HuH-7.5 (cell line): ENCODE measurements around the gene BSND.

ENCODE experiments used
- DNase-seq: peaks from one replicate; pipeline ENCODE4 v3.0.0; 2011; ENCODE audit warnings: low spot score

The BSND gene

DNA sequence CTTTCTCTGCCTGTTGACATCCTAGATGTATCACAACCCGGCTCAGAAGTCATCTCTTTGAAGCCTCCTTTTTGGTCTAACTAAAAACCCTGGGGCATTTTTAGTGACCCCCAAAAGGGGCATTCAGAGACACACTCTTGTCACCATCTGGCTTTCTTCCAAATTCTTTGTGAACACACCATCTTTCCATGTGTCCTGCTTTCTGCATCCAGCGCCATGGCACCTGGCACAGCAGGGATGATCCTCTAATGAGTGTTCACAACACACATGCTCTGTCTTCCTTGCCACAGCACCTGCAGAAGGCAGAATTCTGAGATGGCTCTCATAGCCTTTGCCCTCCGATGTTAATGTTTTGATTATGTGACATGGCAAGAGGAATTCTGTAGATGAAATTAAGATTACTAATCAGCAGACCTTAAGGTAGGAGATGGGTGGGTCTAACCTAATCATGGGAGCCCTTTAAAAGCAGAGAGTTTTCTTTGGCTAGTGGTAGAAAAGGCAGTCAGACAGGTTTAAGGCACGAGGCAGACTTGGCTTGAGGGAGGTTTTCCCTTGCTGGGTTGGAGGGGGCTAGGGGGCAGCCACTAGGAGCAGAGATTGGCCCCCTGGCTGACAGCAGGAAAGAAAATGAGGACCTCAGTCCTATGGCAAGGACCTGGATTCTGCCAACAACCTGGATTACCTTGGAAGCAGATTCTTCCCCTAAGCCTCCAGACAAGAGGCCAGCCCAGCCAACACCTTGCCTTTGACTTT lies 23.2 kb upstream of the BSND start:
- DNase-seq, result no peak

DNA sequence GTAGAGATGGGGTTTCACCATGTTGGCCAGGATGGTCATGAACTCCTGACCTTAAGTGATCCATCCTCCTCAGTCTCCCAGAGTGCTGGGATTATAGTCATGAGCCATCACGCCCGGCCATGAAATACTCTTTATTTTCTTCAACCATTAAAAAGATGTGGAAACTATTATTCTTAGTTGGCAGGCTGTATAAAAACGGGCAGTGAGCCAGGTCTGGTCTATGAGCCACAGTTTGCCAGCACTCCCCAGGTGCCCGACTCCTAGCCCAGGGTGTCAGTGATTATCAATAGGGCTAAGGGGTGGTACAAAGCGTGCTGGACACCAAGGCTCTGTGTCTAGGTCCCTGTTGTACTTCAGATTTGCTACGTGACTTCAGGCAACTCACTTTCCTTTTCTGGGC lies 22.0 kb upstream of the BSND start:
- no peak for DNase-seq

DNA sequence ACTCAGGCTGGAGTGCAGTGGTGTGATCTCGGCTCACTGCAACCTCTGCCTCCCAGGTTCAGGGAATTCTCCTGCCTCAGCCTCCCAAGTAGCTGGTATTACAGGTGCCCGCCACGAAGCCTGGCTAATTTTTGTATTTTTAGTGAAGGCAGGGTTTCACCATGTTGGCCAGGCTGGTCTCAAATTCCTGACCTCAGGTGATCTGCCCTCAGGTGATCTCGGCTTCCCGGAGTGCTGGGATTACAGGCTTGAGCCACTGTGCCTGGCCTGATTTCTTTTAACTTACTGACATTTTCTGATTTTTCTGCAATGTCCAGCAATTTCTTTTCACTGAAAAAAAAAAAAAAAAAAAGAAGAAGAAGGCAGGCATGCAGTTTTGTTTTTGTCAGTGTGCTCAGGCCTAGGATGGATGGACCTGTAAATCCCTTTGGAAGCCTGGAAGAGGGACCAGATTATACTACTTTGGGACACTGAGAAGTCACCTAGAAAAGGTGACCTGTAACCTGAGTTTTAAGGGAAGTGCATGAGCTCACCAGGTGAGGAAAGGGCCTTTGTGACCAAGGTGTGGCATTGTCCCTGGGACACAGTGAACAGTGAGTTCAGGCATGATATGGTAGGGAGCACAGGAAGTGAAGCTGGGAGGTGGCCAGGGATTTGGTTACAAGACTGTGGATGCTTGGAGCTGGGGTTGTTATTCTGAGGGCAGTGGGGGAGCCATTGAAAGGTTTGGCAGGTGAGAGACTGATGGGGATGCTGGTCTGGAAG lies 21.0 kb upstream of the BSND start:
- no peak for DNase-seq

DNA sequence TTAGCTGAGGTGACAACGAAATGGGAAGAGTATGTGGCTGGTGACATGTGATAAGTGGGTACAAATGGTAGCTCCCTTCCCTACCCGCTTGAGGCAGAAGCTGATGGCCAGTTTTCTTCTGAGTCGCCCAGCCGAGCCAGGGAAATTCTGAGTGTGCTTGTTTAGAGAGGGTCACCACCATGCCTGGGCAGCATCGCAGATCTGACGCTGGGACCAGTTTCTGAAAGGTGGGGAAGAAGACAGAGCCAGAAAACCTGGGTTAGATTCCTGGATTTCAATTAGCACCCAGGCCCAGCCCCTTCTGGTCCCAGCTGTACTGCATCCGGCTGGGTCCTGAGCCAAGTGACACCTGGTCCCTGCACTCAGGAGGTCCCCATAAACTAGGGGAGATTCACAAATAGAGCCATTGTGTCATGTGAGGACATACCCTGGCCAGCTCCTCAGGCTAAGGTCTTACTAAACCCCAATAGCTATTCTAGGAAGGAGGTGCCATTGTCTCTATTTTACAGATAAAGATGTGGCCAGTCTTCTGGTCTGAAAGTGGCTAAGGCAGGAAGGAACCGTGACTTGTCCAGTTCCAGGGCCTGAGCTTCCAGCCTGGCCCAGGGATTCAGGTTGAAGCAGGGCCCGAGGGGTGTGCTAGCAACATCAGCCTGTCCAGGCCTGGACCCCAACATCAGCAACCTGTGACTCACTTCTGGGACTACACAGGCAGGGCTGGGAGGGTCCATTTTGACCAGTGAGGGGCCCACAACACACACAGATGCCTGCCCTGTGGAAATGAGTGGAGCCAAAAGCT lies 20.0 kb upstream of the BSND start:
- no peak for DNase-seq

DNA sequence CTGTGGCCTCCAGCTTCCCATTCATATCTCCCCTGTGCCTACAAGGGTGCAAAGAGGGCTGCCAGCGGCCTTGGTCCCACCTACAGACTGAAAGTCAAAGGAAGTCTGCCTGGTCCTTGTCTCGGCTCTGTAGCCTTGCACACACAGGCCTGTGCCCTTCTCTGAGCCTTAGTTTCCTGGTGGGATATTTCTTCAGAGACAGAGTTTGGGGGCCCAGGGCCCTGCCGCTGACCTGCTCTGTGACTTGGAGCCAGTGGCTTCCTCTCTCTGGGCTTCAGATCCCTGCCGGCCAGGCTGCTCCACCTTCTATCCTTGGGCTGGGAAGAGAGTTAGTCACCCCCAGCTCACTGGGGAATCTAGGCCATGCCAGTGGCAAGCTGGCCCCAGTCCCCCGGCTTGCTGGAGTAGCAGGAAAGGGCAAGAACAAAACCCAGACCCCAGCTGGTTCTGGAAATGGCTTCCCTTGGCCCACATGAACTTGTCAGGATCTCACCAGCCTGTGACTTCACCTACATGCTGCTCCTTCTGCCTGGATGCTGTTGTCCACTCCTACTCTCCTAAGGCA lies 19.3 kb upstream of the BSND start:
- DNase-seq, result no peak

DNA sequence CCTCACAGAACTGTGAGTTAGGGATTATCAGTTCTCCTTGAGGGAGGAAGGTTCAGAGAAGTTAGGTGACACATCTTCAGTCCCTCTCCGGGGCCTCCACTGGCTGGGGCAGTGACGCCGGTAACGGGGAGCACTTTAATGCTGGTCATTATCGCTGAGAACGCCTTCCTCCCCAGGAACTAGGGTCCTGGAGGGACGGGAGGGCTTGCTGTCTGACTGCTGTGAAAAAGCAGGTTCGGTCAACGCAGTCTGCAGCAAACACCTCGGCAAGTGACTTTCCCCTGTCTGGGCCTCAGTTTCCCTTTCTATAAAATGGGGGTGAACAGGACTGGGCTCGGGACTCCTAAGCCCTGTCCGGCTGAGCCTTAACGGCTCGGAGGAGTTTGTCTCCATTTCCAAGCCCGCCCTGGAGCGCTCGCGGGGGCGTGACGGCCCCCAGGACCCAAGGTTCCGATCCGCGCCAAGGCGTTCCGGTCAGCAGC lies 18.6 kb upstream of the BSND start:
- no peak for DNase-seq

DNA sequence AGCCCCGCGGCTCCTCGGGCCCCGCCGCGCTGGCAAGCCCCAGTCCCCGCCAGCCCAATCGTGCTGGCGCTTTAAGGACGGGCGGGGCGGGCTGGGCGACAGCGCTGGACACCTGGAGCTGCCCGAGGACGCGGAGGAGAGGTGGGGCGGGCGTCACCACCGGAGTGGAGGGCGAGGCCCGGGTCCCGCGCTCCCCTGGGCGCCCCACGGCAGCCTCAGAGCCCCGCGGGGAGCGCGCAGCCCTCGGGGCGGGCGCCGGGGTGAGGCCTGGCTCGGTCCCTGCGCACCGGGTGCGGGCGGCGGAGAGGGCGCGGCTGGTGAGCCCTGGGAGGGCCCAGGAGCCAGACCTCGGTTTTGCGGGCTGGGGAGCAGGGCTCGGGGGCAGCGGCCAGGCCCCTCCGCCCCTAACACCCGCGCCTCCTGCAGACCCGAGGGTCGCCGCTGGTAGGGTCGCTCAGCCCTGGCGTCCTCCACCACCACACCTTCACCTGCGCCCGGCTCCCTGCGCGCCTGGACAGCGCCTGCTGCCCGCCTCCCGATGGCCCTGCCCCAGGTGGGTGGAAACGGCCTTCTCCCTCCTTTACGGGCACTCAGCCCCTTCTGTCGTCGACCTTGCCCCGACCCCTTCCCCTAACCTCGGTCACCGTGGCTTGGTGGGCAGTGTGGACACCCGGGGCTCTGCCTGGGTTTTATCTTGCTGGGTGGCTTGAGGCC lies 18.0 kb upstream of the BSND start, which contains the start of gene TMEM61:
TSS of gene TMEM61 (plus strand) at position 101 of the 714 bp plus-strand sequence. CDS start at position 539, 438 bp downstream.
- no peak for DNase-seq

DNA sequence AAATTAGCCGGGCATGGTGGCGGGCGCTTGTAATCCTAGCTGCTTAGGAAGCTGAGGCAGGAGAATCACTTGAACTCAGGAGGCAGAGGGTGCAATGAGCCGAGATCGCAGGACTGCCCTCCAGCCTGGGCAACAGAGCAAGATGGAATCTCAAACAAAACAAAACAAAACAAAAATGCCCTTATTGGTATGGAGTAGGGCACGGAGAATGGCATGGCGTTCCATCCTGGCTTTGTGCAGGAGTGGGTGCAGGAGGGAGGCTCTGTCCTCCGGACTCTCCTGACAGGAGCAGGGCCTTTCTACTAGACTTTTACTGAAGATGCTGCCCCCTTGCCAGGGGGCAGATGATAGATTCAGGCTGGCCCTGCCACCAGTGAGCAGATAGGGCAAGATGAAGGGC lies 17.3 kb upstream of the BSND start:
- no peak for DNase-seq

DNA sequence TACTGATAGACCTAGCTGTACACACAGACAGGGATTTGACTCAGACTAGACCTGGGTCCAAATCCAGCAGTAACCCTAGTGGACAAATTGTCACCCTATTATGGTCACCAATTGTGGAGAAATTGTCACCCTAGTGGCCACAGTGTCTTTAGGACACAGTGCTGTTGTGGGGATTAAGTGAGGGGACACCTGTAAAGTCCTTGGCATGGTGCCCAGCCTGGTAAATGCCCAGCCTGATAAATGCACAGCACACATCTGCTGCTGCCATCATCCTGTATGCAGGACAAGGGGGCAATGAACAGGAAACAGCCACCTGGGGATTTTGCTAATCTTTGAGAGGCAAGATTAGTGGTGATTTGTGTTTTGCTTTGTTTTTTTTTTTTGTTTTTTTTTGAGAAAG lies 16.0 kb upstream of the BSND start:
- DNase-seq, result no peak

DNA sequence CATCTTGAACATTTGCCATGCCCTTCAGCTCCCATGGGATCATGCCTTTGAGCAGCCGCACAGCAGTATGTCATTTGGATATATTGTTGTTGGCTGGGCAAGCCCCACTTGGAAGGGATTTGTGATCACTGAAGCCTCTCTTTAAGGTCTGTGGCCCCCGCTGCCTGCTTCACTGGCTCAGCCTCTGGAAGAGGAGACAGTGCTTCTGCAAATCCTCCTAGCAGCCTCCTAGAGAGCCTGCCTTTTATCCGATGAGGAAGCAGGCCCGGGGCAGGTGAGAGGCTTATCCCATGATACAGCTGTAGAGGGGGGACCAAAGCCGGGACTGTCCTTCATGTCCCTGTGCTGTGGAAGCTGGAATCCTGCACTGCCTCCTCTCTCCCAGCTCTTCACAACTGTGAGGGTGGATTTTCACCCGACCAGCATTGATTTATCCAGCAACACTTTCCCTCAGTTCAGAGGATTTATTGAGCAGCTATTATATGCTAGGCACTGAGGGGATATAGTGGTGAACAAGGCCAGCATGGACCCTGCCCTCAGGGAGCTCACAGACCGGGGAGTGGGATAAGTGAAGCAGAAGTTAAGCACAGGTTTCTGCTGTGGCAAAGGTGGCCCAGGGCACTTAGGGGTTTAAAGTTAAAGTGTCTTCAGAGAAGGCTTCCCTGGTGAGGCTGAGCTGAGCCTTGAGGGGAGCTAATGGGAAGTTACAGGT lies 14.4 kb upstream of the BSND start:
- DNase-seq, result no peak

DNA sequence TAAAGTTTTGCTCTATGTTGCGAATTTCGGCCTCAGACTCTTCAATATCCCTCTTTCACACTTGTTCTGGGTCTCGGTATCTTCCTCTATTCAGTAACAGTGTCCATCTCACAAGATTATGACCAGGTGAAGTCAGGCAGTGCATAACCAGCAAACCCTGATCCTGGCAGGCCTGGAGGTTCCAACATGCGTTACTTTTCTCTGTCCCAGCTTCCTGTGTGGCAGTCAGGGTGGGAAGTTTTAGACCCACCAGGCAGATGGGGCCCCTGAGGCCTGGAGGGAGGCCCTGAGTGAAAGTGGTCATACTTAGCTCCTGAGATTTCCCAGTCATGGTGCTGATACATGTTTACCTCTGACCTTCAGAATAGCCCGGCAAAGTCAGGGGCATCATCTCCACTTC lies 13.2 kb upstream of the BSND start:
- no peak for DNase-seq

DNA sequence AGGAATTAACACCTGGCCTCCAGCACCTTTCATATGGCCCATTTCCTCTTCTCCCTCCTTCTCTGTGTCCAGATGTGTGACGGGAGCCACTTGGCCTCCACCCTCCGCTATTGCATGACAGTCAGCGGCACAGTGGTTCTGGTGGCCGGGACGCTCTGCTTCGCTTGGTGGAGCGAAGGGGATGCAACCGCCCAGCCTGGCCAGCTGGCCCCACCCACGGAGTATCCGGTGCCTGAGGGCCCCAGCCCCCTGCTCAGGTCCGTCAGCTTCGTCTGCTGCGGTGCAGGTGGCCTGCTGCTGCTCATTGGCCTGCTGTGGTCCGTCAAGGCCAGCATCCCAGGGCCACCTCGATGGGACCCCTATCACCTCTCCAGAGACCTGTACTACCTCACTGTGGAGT lies 12.7 kb upstream of the BSND start:
- no peak for DNase-seq

DNA sequence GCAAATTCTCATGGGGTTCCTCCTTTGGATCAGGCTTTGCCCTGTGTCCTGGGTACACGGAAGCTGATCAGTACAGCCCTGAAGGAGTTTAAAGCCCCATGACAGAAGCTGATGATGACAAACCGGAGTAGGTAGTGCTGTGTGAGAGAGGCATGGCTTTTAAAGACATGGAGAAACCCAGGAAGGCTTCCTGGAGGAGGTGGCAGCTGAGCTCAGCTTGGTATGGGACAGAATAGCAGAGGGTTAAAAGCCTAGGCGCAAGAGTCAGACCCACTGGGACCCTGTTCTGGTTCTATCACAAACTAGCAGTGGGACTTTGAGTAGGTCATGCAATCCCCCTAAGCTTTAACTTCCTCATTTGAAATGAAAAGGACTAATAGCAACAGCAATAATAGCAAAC lies 12.2 kb upstream of the BSND start:
- DNase-seq, result no peak

DNA sequence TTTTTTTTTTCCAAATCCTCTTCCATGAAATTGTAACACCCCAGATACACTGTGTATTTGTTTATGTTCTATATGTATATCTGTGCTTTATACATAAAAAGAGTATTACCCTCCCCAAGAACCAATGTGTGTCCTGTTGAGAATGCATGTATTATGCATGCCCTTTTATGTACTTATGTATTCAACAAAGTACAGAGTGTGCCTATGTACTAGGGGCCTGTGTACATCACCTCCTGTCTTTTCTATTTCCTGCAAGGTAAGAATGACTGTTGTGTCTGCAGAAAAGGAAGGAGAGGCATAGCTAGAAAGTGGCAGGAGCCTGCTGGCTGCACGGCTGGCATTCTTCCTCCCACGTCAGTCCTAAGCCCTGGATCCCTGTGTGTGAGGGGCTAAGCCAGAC lies 11.3 kb upstream of the BSND start:
- DNase-seq, result no peak

DNA sequence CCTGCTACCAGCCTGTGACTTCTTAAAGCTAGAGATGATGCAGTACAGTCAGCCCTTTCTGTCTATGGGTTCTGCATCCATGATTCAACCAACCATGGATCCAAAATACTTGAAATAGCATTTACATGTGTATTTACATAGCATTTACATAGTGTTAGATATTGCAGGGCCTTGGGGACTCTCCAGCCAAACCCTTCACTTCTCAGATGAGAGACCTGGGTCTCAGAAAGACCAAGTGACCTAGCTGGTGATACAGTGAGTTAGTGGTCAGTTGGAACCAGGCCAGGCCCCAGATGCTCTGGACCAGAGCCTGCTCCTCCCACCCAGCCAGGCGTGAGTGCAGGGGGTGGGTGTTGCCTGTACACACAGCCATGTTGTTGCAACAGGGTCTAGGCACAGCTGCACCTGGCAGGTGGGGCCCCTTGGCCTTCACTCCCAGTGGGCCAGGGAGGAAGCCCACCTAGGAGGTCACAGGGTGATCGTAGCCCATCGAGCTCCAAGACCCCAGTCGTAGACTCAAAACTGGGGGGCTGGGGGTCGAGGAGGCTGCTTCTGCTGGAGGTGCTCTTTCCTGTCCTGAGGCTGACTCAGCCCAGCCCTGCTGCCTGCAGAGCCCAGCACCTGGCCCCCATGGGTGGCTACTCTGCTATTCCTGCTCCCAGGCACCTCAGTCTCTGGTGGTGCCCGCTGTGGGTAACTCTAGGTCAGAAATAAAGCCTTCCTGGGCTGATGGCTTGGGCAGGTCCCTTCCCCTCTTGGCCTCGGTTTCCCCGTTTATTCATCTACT lies 10.6 kb upstream of the BSND start:
- DNase-seq, result no peak

DNA sequence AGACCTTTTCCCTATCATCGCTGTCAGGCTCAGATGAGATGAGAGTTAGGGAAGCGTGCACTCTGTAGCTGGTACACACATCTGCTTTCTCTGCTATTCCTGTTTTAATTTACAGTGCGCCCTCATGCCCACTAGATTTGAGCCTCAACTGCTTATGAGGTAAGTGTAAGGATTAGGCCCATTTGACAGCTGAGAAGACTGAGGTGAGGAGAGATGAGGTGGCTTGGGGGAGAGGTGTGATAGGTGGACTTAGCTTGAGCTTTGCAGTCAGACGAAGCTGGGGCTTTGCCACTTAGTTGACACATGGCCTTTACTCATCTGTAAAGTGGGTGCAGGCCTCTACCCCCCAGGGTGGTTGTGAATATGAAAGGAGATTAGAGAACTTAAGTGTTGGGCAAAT lies 9.8 kb upstream of the BSND start:
- DNase-seq, result no peak

DNA sequence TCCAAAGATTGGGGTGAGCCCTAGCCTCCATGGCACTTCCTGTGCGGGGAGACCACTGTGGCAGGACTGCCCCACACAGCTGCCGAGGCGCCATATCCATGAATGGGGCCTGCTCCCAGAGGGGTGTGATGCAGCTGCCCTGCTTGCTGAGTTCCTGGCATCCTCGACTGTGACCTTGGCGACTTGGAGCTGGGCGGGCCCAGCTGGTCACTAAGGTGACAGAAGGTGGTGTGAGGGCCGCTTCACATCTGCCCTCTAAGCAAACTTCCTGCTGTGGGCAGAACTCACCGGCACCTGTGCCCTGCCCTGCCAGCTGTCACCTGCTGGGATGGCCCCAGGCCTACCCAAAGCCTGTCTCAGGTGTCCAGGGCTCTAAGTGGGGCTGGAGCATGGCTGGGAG lies 9.3 kb upstream of the BSND start:
- DNase-seq, result no peak

DNA sequence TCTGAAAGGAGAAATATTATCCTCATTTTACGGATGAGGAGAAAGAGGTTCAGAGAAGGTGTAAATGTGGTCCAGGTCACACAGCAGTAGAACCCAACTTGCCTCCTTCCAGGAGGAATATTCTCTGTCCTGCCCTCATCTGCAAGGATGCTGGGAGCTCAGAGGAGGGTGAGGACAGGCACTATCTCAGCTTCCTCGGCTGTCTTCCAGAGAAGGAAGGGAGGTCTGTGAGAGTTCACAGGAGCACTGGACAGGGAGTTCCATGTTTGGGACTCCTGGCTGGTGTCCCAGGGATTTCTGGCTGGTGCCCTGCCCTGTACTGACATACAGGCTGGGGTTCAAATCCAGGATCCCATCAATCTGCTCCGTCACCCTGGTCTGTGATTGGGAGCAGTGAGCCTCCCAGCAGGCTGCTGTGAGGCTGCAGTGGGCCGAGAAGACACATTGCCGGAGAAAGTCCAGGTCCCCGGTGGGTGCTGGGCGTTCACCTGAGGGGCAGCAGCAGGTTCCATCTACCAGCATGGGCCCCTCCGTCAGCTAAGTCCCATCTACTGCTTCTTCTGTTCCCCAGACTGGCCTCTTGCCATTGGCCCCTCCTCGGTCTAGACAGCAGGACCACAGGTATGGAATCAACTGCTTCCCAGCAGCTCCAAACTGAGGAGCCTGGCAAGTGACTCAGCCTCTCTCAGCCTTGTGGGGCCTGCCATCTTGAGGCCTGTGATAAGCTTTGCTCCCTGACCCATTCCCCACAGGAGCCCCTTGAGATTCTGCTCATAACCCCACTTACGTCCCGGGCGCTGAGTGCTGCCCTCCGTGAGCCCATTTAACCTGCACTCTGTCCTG lies 8.5 kb upstream of the BSND start:
- DNase-seq, result no peak

DNA sequence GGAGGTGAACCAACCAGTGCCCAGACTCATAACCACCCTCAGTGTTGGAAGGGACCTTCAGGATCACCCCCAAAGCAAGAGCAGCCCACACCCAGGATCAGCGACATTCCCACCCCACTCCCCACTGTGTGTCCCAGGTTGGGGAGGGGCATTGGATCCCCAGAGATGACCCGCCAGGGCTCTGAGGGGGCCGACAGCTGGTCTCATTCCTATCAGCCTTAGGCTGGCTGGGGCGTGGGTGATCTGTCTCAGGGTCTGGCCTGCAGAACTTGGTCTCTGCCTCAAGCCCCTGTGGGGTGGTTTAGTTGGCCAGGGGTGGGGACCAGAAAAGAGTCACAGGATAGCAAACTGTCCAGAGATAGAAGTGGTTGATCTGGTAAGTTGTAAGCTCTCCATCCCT lies 7.8 kb upstream of the BSND start:
- no peak for DNase-seq
